NCI-H446 (cell line): ENCODE data around the gene RHNO1.
A peak's percentile ranks its signal among the peaks of the same experiment; 100 is the strongest.

Experiments
- DNase-seq, 2 experiments: peaks; one replicate each; lab custom pipeline; 2025; lab: John Stamatoyannopoulos, UW

Gene RHNO1, protein sequence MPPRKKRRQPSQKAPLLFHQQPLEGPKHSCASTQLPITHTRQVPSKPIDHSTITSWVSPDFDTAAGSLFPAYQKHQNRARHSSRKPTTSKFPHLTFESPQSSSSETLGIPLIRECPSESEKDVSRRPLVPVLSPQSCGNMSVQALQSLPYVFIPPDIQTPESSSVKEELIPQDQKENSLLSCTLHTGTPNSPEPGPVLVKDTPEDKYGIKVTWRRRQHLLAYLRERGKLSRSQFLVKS

DNA sequence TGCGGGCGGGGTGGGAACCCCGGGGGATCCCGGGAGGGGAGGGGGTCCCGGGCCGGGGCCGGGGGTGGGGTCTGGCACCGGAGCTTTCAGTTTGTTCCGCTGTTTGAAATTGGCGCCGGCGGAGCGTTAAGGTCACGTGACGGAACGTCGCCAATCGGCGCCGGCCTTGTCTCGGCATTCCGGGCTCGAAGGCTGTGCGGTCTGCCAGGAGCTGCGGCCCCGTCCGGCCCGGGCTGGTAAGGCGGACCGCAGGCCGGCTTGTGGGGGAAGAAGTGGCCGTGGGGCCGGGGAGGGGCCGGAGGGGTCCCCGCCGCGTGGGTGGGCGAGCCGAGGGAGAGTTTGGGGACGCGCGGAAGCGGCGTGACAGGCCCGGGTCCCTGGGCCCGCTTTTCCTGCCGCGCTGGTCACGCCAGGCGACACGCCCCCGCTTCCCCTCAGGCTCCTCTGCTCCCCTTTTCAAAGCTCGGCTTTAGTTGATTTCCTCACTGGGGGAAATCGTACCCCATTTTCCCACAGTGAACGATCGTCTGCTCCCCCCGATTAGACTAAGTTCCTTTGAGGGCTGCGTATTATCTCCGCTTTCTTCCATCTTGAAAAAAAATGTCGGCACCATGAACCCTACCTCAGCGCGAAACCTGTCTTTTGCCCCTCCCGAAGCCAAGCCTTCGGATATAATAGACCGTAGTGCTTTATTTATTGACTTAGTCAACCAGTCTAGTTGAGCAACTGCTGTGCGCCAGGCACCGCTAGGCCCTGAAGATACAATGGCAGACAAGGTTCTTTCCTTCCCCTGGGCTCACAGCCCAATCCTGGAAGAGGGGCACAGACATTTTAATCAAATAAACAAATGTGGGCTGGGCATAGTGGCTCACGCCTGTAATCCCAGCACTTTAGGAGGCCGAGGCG lies at the start of gene RHNO1, which contains the start of gene FOXM1:
RHNO1 (plus strand) TSS at position 177 of the 906 bp plus-strand sequence. CDS start 8,144 bp downstream, outside the sequence.
FOXM1 (minus strand) TSS at position 128 of the 906 bp plus-strand sequence. CDS start 2,696 bp downstream, outside the sequence.
- DNase-seq, result peak; percentile 87 to 93

DNA sequence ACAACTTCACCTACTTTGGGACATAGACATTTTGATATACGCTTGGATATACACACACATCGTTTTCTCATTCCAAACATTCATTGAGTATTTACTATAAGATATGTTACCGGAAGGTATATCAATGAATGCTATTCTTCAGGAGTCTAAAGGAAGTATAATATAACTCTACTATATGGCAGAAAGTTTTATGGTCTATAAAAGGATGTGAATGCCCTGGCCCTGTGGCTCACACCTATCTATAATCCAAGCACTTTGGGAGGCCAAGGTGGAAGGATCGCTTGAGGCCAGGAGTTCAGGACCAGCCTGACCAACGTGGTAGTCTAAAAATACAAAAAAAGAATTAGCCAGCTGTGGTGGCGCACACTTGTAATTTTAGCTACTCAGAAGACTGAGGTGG lies 47.7 kb upstream of the RHNO1 start:
- no peak for DNase-seq

DNA sequence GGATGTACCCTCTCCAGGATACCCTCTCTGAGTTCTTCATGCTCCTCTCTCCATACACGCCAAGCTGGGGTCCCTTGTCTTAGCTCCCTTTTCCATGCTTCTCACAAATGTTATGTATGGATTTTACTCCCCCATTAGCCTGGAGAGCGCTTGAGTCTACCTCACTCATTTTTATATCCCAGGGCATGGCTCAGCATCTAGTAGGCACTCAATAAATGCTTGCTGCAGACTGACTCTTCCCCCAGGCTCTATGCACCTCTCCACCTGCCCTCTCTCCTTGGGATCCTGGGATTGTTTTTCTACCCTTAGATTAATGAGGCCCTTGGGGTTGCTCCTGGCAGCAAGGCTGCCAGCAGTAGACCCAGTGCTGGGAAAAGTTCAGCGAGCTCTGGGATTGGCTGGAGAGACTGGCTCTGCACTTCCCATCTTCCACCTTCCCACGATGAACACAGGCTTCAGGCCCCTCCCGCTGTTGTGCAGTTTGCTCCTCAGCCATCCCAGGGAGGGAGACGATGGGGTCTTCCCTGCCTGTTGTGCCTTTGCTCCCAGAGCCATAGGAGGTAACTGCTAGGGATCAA lies 44.4 kb upstream of the RHNO1 start:
- DNase-seq, result no peak

DNA sequence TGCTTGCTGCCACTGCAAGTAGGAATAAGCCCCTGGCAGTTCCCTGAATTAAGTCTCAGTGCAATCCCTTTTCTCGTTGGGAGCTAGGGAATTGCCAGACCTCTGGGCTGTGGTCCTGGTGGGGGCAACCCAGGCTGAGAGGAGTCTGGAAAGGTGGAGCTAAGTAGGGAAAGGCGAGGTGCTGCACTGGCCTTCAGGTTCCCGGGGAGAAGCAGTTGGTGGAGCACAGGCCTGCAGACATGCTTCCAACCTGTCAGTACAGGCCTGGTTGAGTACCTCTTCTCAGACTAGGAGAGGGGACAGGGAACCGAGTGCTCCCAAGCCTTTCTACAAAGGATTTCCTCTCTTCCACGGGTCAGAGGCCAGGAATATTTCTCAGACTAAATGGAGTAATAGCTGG lies 43.7 kb upstream of the RHNO1 start:
- DNase-seq, result no peak

DNA sequence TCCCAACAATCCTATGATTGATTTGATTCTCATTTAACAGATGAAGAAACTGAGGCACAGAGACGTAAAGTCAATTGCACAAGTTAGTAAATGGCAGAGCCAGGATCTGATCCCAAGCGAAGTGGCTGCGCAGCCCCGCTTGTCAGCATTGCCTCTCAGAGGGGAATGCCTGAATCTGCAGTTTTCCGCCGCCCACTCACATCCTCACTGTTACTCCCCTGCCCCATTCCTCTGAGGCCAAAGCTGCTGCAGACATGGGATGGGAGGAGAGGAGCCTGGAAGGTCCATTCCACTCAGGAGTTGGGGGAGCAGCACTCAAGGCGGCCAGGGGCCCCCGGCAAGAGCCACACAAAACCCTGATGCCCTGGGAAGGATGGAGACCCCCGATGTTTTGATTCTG lies 43.2 kb upstream of the RHNO1 start:
- no peak for DNase-seq

DNA sequence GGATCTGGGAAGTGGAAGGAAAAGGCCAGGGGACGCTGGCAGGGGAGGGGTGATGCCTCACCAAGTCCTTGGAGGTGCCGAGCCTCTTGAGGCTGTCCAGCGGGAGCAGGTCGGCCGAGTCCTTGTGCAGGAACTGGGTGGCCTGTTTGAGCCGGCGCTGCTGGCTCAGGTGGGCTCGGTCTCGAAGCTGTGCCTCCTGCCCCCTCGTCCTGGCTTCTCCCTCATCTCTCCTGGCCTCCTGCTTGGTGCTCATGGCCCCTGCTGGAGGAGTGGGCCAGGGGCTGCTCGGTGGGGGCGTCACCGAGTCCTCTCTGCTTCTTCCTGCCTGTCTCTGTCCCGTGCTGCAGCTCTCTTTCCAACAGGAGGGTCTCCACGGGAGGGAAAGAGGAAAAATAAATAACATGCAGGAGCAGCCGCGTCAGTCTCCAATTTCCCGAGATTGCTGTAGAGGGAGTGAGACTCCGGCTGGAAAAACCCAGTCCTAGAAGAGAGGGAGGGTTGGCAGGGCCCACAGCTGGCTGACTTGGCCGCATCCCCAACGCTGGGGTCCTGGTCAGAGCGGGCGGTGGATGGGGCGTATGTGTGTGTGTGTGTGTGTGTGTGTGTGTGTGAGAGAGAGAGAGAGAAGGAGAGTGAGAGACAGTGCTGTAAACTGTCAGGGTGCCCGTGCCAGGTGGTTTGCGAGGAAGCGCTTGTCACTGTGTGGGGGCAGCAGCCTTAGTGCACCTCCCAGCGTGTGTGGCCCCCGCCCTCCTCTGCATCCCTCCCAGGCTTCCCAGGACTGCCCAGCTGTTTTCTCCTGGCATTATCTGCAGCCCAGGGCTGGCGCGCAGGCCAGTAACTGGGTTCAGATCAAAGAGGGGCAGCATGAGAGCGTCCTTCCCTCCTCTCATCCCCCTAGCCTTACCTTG lies 42.2 kb upstream of the RHNO1 start, which contains the start of gene NRIP2:
NRIP2 (minus strand) TSS at position 455 of the 911 bp plus-strand sequence; CDS start at position 403, 52 bp downstream.
- DNase-seq, result peak in 1 of 2 experiments; percentile 56

DNA sequence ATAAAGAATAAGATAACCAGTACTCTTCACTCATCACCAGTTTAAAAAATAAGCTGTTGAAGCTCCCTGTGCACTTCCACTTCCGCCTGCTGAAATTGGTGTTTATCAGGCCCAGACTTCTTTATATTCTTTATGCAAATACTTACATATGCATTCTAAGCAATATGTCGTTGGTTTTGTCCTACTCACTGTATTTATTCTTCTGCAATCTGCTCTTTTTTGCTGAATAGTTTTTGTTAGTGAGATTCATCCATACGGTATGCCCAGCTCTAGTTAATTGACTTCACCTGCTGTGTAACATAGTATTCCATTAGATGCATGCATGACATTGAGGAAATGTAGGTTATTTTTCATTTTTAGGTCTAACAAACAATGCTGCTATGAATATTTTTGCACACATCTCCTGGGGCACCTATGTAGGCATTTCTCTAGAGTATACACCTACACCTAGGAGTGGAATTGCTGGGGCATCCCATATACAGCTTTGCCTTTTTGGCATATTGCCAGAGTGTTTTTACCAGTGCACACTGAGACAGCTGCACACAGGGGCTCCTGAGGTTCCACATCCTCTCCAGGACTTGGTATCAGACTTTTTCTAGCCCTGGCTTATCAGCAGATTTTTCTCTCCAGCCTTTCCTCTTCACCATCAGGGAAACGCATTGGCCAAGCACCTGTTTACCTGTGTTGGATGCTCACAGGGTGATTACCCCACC lies 41.2 kb upstream of the RHNO1 start:
- no peak for DNase-seq

DNA sequence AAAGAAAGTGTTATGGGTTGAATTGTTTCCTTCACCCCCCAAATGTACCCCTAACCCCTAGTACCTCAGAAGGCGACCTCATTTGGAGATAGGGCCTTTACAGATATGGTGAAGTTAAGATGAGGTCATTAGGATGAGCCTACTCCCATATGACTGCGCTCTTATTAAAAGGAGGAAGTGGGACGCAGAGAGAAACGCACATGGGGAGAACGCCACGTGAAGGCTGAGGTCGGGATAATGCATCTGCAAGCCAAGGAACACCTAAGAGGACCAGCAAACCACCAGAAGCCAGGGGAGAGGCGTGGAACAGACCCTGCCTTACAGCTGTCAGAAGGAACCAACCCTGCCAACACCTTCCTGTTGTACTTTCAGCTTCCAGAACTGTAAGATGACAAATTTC lies 40.4 kb upstream of the RHNO1 start:
- DNase-seq, result no peak

DNA sequence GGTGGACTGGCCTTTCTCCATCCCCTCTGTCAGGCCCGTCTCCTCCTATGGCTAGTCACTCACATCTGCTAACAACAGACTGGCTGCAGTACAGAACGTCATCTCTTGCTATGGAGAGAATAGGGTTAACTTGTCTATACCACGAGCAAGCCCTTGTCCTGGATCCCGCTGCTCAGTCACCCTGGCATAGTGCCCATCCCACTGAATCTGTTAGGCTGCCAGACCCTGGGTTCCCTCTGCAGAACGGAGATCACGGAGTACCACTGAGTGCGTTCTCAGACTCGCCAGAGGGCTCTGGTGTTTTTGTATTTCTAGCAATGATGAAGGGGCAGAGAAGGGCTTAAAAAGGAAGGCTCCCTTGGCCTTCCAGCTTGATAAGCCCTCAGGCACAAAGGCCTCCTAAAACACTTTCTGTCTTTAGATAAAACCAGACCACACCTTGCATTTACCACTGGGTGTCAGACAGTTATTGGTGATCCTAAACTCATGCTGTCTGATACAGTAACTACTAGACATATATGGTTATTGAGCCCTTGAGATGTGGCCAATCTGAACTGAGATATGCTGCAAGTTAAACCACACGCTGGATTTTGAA lies 35.9 kb upstream of the RHNO1 start:
- peak in 1 of 2 experiments; percentile 42 for DNase-seq

DNA sequence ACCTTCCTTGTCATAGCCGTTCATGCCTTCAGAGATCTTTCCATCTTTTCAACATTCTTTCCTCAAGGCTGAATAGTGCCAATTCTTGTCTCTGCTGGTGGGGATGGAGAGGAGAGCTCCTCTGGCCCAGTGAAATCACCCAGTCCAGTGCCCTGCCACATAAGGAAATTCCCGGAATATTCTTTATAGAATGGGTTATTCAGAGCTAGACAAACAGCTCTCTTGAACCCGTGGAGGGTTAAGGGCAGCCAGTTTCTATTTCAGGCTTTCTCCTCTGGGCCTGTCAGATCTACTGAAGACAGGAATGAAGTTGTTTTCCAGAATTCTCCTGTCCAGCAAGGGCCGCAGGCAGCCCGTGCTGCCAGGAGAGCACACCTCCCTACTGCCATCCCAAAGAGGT lies 34.1 kb upstream of the RHNO1 start:
- DNase-seq, result no peak

DNA sequence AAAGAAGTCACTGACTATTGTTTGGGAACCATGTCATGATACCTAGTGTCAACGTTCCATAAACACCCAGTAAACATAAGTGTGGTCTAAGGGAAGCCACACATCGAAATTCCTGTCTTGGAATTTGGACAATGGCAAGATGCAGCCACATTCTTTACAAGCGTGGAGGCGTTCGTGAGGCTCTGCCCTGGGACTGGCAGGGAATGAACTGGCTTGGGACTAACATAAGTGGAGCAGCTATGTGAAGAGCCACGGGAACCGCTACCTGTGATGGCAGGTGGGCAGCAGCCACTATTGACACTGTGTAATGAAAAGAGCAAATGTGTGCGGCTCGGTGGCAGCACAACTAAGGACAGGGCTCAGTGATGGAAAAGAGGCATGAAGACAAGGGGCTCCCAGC lies 32.2 kb upstream of the RHNO1 start:
- no peak for DNase-seq

DNA sequence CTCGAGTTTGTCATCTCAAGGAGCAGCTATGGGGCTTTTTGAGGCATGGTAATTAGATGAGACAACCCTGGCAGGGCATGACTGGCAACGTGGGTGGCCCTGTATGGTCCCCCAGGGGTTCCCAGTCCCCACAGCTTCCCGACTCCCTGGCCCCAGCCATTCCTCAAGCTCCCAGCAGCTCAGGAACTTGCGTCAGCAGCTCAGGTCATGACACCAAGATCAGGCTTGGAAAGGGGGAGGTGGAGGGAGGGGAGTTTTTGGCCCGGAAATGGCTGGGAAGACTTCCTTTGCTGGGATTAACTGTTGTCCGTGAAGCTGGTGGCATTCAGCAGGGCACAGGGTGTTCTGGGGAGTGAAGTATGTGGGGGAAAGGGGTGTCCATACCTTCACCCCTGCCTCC lies 31.7 kb upstream of the RHNO1 start:
- DNase-seq, result no peak

DNA sequence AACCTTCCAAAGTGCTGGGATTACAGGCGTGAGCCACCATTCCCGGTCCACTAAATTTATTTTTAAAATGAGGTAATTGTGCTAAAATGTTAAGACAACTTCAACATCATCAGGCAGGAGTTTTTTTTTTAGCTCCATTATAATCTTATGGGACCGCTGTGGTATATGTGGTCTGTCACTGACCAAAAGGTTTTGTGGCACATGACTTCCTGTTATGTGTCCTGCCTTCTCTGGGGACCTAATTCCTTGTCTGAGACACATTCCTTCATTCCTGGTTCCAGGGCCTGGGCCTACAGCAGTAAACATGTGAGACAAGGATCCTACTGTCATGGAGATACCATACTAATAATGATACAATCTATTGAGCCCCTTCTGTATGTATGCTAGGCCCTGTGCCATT lies 25.1 kb upstream of the RHNO1 start:
- DNase-seq, result no peak

DNA sequence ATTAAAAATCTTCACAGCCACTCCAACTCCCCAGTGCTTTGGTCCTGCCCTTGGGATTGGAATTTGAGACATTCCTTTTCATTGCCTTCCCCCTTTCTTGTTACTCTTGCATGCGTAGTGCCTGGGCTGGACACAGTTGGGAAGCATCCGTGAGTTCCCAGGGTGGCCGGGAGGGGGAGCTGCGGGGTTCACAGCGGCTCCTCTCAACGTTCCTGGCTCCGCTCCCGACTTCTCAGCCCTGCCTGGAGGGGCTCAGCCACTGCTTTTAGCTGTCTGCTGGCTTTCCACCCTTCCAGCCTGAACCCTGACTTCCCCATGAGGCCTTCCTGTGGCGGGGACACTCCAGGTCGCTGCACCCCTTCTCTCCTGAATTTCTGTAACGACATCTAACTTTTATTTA lies 23.4 kb upstream of the RHNO1 start:
- DNase-seq, result peak; percentile 29 to 81

DNA sequence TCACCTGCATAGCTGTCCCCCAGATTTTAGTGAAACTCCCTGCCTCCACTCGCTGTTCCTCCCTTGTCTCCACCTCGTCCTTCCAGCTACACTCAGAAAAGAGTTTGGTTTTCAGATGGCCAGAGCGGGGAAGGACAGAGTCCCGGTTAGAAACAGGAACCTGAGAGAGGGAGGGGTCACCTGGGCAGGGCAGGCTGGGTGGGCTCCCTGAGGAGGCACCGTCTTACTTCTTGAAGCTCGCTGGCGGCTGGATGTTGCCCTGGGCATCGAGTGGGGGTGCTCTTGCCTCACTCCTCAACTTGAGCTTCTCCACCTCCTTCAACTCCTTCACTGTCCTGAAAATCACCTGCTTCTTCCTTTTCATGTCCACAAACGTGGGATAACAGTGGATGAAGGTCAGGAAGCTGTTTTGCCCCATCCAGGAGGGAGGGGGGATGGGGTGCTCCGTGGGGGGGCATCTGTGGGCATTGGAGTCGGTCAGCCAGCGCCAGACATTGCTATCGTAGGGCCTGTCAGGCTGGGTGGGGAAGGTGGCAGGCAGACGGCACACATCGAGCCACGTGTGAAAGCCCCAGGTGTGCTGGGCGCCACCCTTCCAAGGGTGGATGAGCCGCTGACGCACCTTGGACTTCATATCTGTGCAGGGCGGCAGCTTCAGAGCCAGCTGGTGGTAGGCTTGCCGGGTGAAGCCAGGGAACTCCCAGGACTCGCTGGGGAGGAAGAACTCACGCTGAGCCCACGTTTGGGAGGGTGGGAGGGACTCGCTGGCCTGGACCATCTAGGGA lies 22.2 kb upstream of the RHNO1 start:
- DNase-seq, result no peak

DNA sequence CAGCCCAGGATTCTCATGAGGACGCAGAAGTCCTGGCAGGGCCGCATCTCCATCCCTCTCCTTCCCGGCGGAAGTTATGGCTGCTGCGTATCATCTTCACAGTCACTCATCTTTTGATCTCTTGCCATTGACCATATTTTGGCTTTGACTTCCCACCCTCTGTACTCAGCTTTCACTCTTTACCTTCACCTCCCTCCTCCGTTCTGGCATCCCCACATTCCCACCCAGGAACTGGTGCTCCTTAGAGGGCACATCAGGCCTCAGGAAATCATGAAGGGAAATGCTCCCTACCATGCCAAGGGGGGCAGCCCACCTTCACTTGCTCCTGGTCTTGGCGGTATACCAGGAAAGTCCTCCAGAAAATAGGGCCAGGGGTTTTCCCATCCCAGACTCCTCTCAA lies 21.5 kb upstream of the RHNO1 start:
- no peak for DNase-seq

DNA sequence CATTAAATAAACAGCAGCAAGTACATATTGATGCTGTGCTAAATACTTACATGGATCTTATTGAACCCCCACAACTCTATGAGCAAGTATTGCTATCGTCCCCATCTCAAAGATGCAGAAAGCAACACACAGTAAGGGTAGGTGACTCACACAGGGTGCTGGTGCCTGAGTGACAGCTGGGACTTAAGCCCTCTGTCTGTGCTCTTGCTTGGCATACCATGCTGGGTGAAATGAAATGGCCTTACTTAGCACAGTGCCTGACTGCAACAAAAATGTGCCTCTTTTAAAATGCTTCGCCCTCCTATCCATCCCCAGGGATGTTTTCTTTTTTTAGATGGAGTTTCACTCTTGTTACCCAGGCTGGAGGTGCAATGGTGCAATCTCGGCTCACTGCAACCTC lies 21.0 kb upstream of the RHNO1 start:
- DNase-seq, result no peak

DNA sequence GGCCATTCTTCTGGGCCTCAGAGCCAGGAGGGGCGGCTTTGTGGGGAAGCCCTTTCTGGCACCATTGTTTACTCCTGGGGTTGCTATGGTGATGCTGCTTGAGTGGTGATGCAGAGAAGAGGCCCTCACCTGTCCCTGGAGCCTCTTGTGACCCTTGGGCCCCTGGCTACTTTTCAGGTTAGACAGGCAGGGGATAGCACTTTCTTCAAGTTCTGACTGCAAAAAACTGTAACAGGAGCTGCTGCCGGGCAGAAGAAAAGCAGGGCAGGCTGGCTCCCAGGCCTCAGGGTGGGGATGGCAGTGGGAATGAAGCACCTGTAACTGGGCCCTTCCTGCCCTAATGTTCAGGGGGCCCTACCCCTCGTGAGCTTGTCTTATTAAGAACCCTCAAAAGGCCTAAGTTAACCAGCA lies 20.0 kb upstream of the RHNO1 start, which contains the start of gene TEX52:
TEX52 (minus strand) TSS at position 19 of the 411 bp plus-strand sequence; CDS start at position 6, 13 bp downstream.
- no peak for DNase-seq

DNA sequence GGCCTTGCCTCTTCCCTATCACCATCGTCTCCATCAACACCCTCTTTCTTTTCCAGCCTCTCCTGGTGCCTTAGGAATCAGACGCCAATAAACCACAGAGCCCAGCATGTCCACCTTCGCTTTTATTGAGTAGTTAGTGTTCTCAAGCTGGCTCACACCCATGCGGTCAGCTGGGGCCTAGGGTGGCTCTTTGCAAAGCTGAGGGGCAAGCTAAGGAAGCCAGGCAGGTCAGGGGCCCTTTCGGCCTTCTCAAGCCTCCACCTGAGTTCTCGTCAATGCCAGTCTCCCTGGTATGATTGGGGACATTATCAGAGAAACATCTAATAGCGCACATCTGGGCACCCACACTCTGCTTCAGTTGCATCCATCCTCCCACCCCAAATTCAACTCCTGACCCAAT lies 19.4 kb upstream of the RHNO1 start:
- DNase-seq, result no peak

DNA sequence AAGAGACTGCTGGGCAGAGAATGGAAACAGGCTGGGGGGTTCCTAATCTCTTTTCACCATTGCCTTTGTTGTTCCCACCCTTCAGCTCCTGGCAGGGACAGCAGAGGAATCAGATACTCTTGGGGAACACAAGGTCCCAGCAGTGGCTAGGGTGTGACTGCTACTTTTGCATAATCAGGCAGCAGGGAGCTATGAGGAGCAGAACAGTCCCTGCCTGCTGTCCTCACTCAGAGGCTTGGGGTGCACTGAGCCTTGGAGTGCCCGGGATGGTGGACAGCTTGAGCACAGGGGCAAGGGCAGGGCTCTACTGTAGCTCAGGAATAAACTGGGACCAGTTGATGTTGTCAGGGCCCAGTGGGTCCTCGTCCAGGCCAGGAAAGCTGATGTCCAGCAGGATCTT lies 18.7 kb upstream of the RHNO1 start:
- no peak for DNase-seq
